Skeletal muscle satellite cell (primary cell): ENCODE data around the gene CYTIP.
"Not testable (repeated sequence)": the region's sequence is repeated elsewhere in the genome, so short reads cannot be mapped to it uniquely, and the experiment has no call there.

Experiments
- H3K27me3 ChIP-seq: 2 replicates; pipeline ENCODE4 v1.7.0; 2013; ENCODE audit warnings: low read length; ENCODE audit not compliant: control insufficient read depth, insufficient read depth
- H3K36me3 ChIP-seq: 2 replicates; pipeline ENCODE4 v1.7.0; 2013; ENCODE audit warnings: mild to moderate bottlenecking, control low read depth, low read length; ENCODE audit not compliant: insufficient read depth
- H3K4me1 ChIP-seq: 2 replicates; pipeline ENCODE4 v1.7.0; 2013; ENCODE audit warnings: low read length; ENCODE audit not compliant: control insufficient read depth, insufficient read depth
- H3K4me2 ChIP-seq: 2 replicates; pipeline ENCODE4 v1.7.0; 2013; ENCODE audit warnings: mild to moderate bottlenecking, low read length
- H3K4me3 ChIP-seq: 2 replicates; pipeline ENCODE4 v1.7.0; 2013; ENCODE audit warnings: low read length
- H3K9ac ChIP-seq: 2 replicates; pipeline ENCODE4 v1.7.0; 2013; ENCODE audit warnings: mild to moderate bottlenecking, low read depth, low read length, moderate library complexity
- H3K9me3 ChIP-seq: replicated peaks from 2 replicates; pipeline ENCODE4 v1.7.0; 2013; ENCODE audit warnings: mild to moderate bottlenecking, control low read depth, low read length

The CYTIP gene

DNA sequence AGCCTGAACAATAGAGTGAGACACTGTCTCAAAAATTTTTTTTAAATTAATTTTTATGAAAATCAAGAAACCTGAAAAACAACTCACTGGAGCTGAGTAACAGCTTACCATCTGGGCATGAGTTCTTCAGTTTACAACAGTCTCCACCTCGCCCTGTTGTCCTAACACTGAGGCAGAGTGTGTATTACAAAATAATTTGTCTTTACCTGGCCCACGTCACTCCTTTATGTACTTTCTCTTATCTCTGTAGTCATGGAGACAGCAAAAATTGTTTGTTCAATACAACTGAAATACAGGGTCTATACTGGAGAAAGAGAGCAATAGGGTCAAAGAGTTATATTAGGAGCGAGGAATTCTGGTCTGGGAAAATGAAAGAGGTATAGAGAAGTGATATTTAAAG lies 48.1 kb downstream of the CYTIP start:
- H3K9ac ChIP-seq: no peak overlapping the region
- H3K4me1 ChIP-seq: no peaks in the 10 kb centered on the region
- no peak overlapping the region for H3K4me2 ChIP-seq
- H3K9me3 ChIP-seq: no peaks in the 10 kb centered on the region
- no peaks in the 10 kb centered on the region for H3K36me3 ChIP-seq
- no peaks in the 10 kb centered on the region for H3K27me3 ChIP-seq
- no peak overlapping the region for H3K4me3 ChIP-seq

DNA sequence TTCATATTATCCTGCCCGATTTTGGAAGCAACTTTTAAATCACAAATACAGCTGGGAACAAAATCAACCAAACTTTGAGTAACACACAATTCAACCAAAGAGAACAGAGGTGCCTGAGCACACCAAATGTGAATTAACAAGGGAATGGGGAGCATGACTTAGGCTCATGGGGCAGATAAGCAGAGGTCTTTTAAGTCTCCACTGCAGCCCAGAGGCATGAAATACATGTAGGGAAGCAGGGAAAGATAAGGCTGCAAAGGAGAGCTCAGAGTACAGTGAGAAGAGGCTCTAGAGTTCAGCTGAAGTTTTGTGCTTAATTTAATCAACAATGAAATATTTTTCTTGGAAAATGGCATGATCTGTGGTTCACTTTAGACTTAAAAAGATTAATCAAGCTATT lies 49.0 kb downstream of the CYTIP start:
- no peak overlapping the region for H3K9ac ChIP-seq
- H3K4me1 ChIP-seq: no peaks in the 10 kb centered on the region
- no peaks in the 10 kb centered on the region for H3K27me3 ChIP-seq
- no peaks in the 10 kb centered on the region for H3K36me3 ChIP-seq
- no peak overlapping the region for H3K4me2 ChIP-seq
- no peak overlapping the region for H3K4me3 ChIP-seq
- no peaks in the 10 kb centered on the region for H3K9me3 ChIP-seq

DNA sequence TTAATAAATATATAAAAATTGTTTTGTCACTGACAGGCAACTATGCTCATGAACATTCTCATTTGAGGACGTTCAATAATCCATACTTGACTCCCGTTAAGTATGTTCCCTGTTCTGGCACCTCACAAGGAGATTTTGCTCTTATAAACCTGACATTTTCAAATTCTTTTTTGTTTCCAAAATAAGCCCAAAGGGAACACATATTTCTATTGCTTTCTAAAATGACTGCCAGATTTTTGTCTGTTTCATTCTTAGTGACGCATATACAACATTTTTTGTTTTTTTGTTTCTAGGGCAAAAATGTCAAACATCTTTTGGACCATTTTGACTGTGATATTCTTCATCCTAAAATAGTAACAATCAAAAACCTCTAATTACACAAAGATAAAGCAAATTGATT lies 50.5 kb downstream of the CYTIP start:
- Histone ChIP-seq H3K27me3 (no peaks in the 10 kb centered on the region), H3K36me3 (no peaks in the 10 kb centered on the region), H3K4me2 (no peak overlapping the region), H3K4me3 (no peak overlapping the region), H3K9ac (no peak overlapping the region), H3K9me3 (no peaks in the 10 kb centered on the region), H3K4me1 (no peaks in the 10 kb centered on the region)

DNA sequence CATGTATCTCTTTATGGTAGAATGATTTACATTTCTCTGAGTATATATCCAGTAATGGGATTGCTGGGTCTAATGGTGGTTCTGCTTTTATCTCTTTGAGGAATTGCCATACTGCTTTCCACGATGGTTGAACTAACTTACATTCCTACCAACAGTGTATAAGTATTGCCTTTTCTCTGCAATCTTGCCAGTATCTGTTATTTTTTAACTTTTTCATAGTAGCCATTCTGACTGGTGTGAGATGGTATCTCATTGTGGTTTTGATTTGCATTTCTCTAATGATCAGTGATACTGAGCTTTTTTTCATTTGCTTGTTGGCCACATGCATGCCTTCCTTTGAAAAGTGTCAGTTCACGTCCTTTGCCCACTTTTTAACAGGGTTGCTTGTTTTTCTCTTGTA lies 55.1 kb downstream of the CYTIP start:
- H3K4me2 ChIP-seq: no peak overlapping the region
- no peaks in the 10 kb centered on the region for H3K27me3 ChIP-seq
- no peaks in the 10 kb centered on the region for H3K4me1 ChIP-seq
- no peak overlapping the region for H3K4me3 ChIP-seq
- no peaks in the 10 kb centered on the region for H3K9me3 ChIP-seq
- no peak overlapping the region for H3K9ac ChIP-seq
- no peaks in the 10 kb centered on the region for H3K36me3 ChIP-seq

DNA sequence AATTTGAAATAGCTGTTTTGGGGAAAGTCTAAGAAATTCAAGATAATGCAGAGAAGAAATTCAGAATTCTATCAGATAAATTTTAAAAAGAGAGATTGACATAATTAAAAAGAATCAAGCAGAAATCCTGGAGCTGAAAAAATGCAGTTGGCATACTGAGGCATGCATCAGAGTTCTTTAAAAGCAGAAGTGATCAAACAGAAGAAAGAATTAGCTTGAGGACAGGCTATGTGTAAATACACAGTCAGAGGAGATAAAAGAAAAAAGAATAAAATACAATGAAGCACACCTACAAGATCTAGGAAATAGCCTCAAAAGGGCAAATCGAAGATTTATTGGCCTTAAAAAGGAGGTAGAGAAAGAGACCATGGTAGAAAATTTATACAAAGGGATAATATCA lies 57.1 kb downstream of the CYTIP start:
- H3K9ac ChIP-seq: no peak overlapping the region
- H3K4me1 ChIP-seq: no peaks in the 10 kb centered on the region
- no peaks in the 10 kb centered on the region for H3K27me3 ChIP-seq
- no peaks in the 10 kb centered on the region for H3K36me3 ChIP-seq
- H3K4me2 ChIP-seq: no peak overlapping the region
- H3K4me3 ChIP-seq: no peak overlapping the region
- H3K9me3 ChIP-seq: no peaks in the 10 kb centered on the region

DNA sequence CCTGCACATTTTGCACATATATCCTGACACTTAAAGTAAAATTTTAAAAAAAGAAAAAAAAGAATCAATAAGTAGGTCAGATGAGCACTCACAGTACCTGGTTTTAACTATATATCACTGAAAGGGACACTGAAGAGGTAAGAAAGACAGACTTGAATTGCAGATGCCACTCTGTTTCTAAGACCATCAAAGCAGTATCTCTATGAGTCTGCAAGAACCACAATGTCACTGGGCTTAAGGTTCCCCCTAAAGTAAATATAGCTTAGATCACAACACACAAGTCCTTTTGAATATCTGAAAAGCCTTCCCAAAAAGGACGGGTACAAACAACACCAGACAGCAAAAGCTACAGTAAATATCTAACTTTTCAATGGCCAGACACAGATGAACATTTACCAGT lies 57.6 kb downstream of the CYTIP start:
- Histone ChIP-seq H3K9ac (no peak overlapping the region), H3K4me2 (no peak overlapping the region), H3K4me1 (no peaks in the 10 kb centered on the region), H3K27me3 (no peaks in the 10 kb centered on the region), H3K9me3 (no peaks in the 10 kb centered on the region), H3K36me3 (no peaks in the 10 kb centered on the region), H3K4me3 (no peak overlapping the region)

DNA sequence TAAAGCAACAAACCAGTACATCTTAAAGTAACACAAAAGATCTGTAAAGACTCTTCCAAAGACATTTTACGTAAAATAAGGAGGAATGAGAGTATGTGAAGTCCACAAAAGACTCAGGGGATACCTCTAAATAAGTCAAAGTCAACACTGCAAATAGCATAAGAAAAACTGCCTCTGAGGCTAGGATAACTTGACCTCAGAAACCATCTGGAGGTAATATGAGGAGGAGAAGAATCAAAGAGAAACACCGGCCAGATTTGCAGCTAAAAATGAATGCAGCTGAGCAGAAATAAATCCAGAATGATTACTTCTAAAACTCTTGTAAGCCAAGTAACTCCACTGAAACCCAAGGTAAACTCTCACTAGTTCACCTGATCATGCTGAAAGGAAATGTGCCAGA lies 66.0 kb downstream of the CYTIP start:
- Histone ChIP-seq H3K9ac (no peak overlapping the region), H3K27me3 (no peaks in the 10 kb centered on the region)

DNA sequence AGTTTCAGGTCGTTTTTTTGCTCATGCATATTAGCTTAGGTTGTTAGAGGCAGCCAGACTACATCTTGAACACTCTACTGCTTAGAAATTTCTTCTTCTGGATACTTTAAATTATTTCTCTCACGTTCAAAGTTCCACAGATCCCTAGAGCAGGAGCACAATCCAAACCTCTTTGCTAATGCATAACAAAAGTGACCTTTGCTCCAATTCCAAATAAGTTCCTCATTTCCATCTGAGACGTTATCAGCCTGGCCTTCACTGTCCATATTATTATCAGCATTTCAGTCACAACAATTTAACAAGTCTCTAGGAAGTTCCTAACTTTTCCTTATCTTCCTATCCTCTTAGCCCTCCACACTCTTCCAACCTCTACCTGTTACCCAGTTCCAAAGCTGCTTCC lies 67.8 kb downstream of the CYTIP start:
- H3K4me1 ChIP-seq: peaks cover 4% of the 10 kb centered on the region
- H3K36me3 ChIP-seq: no peaks in the 10 kb centered on the region
- no peak overlapping the region for H3K4me2 ChIP-seq
- H3K9ac ChIP-seq: no peak overlapping the region
- H3K9me3 ChIP-seq: no peaks in the 10 kb centered on the region
- no peaks in the 10 kb centered on the region for H3K27me3 ChIP-seq
- H3K4me3 ChIP-seq: no peak overlapping the region

More for the DNA sequence above, 66.0 kb downstream of the CYTIP start:
- no peak overlapping the region for H3K4me2 ChIP-seq
- H3K4me1 ChIP-seq: peaks cover 4% of the 10 kb centered on the region
- no peak overlapping the region for H3K4me3 ChIP-seq
- H3K36me3 ChIP-seq: no peaks in the 10 kb centered on the region
- H3K9me3 ChIP-seq: no peaks in the 10 kb centered on the region

DNA sequence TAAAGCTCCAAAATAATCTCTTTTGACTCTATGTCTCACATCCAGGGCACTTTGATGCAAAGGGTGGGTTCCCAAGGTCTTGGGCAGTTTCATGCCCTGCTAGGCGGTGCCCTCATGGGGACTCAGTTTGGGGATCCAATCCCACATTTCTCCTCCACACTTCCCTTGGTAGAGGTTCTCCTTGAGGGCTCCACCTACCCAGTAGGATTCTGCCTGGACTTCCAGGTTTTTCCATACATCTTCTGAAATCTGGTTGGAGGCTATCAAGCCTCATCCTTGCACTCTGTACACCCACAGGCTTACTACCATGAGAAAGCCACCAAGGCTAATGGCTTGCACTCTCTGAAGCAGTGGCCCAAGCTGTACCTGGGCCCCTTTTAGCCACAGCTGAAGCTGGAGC lies 68.5 kb downstream of the CYTIP start:
- no peaks in the 10 kb centered on the region for H3K36me3 ChIP-seq
- H3K4me1 ChIP-seq: peaks cover 4% of the 10 kb centered on the region
- H3K4me3 ChIP-seq: no peak overlapping the region
- H3K9me3 ChIP-seq: no peaks in the 10 kb centered on the region
- H3K9ac ChIP-seq: no peak overlapping the region
- no peak overlapping the region for H3K4me2 ChIP-seq
- H3K27me3 ChIP-seq: no peaks in the 10 kb centered on the region

DNA sequence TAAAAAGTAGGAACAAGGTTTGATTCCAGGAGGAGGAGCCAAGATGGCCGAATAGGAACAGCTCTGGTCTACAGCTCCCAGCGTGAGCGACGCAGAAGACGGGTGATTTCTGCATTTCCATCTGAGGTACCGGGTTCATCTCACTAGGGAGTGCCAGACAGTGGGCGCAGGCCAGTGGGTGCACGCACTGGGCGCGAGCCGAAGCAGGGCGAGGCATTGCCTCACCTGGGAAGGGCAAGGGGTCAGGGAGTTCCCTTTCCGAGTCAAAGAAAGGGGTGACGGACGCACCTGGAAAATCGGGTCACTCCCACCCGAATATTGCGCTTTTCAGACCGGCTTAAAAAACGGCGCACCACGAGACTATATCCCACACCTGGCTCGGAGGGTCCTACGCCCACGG lies 75.4 kb downstream of the CYTIP start:
- H3K9ac ChIP-seq, H3K36me3 ChIP-seq, H3K27me3 ChIP-seq, H3K4me3 ChIP-seq, H3K9me3 ChIP-seq, H3K4me2 ChIP-seq, H3K4me1 ChIP-seq: not testable (repeated sequence)

DNA sequence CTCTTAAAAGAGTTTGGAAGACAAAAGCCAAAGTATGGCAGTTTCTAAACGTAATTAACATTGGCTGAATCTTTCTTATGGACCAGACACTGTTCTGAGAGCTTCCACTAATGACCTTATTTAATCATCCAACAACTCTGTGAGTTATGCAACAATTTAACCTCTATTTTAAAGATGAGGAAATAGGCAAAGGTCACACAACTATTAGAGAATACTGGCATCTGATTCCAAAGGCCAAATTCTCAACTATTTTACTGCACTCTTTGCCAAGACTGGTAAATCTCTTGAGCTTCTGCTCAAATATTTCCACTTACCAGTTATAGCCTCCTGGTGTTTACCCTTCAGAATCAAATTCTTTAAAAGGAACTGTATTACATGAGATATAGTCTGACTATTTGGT lies 76.2 kb downstream of the CYTIP start:
- Histone ChIP-seq H3K4me1 (peaks cover 6% of the 10 kb centered on the region), H3K36me3 (no peaks in the 10 kb centered on the region), H3K4me3 (no peak overlapping the region), H3K9me3 (no peaks in the 10 kb centered on the region), H3K9ac (no peak overlapping the region), H3K27me3 (peaks cover 4% of the 10 kb centered on the region), H3K4me2 (no peak overlapping the region)
